H1 (cell line): Measurements from ENCODE around the gene IL19. TPM values are rescaled to one million over a fixed set of nuclear protein-coding genes. Genes with fewer than 3 reads are reported as not detected.

ENCODE experiments used
- GABPA ChIP-seq: IDR thresholded peaks from 2 replicates; pipeline ENCODE4 v1.6.1; 2011; ENCODE audit warnings: mild to moderate bottlenecking, low read length, moderate library complexity, borderline replicate concordance; ENCODE audit not compliant: insufficient read depth
- SIN3A ChIP-seq, 2 experiments: IDR thresholded peaks in 1 of 2; conservative IDR thresholded peaks in 1 of 2; 2 replicates each; pipeline ENCODE4 v1.6.1; 2011 to 2012; ENCODE audit warnings: low read length in 2 of 2, improper control_type of control experiment in 1 of 2, low read depth in 1 of 2, mild to moderate bottlenecking in 1 of 2
- polyA plus RNA-seq, 7 experiments: library from polyadenylated mRNA; depleted of rRNA in 3 of 7; stranded (reverse) in 5 of 7; unstranded in 2 of 7; fragments of >200 nt in 5 of 7; fragments of 200-250 nt in 2 of 7; gene quantifications; 1 replicate in 5 of 7; 2 replicates in 1 of 7; 4 replicates in 1 of 7; pipeline versions ENCODE4 v1.2.1 to v1.2.3, GENCODE V29; 2011 to 2013; ENCODE audit warnings: missing spikeins in 2 of 7, mixed read lengths in 2 of 7
- total RNA-seq: library from RNA; stranded (reverse); fragmentation: NEBNext Ultra II Directional; extraction: Animal tissue kit (Norgen Biotek cat#: 25700); gene quantifications from 2 replicates; pipeline ENCODE4 v1.2.1, GENCODE V29; 2021
- TF ChIP-seq, protein P1 (sequence below): IDR thresholded peaks from 2 replicates; pipeline ENCODE4 v1.6.1; 2011; ENCODE audit warnings: low read depth, mild to moderate bottlenecking, low read length; ENCODE audit not compliant: insufficient read depth

IL19 gene
- total and polyA plus RNA-seq, 2 of the 8 experiments (the other 6 are each of a cell fraction or from before 2014, with no cell fraction given) = not detected

DNA sequence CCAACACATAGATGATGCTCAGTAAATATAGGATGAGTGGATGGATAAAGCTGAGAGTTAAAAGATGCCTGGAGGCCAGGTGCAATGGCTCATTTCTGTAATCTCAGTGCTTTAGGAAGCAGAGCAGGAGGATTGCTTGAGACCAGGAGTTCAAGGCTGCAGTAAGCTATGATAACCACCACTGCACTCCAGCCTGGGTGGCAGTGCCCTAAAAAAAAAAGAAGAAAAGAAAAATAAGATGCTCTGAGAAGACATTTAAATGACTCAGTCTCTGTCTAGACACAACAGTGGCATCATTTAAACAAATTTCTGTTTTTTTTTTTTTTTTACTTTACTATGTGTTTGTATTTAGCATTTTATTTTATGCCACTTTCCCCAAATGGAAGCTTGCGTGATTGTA lies 25.3 kb upstream of the IL19 start (continued):
- TF ChIP-seq, protein P1, sequence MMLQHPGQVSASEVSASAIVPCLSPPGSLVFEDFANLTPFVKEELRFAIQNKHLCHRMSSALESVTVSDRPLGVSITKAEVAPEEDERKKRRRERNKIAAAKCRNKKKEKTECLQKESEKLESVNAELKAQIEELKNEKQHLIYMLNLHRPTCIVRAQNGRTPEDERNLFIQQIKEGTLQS = no peak
- TF ChIP-seq GABPA (no peak), SIN3A (conservative IDR thresholded peaks at IDR 0.05 in 1 of 2, IDR thresholded peaks at IDR 0.05 in 1 of 2; ENCODE audit: low read depth in 1 of 2, low read length in 2 of 2) (no peak)
